ENCODE data around the gene SLC51A. TPM values are rescaled to one million over a fixed set of nuclear protein-coding genes. Genes with fewer than 3 reads are reported as not detected.
"Not testable (repeated sequence)": the region's sequence is repeated elsewhere in the genome, so short reads cannot be mapped to it uniquely, and the experiment has no call there.

SLC51A gene
- total RNA-seq, 1 experiment from 2014 or later = 6.9 TPM

- DNase-seq (ENCODE audit: low spot score) (no peak), ATAC-seq (no peak)
- Mint-ChIP-seq H3K4me1 (peaks cover 7% of the 10 kb centered on the region; the same call in 1 of the 2 replicates), H3K9me3 (peaks cover 4% of the 10 kb centered on the region; the same call in 1 of the 2 replicates), H3K4me3 (no peak overlapping the region), H3K27ac (no peak overlapping the region), H3K27me3 (ENCODE audit: low read depth) (peaks cover 30% of the 10 kb centered on the region), H3K36me3 (no peaks in the 10 kb centered on the region)
- ChIA-PET POLR2A (no interaction called here), CTCF (interaction anchor here (1.0 kb wide), 1 partner anchor 125 kb away, joined by 3 read pairs; no protein-coding TSS in a partner anchor)
- TF ChIP-seq E2F1 (CRISPR knock-in tag; IDR thresholded peaks at IDR 0.05) = no peak
- no peak for TF ChIP-seq ATF2 (CRISPR knock-in tag; IDR thresholded peaks at IDR 0.05; ENCODE audit: borderline replicate concordance, low read depth)
- TF ChIP-seq ELF4 (CRISPR knock-in tag; IDR thresholded peaks at IDR 0.05; ENCODE audit: low read depth) = no peak
Observed at GRCh38 chr3:196203846-196204245, 12.5 kb upstream of the SLC51A start.

- H3K9me3 Mint-ChIP-seq; H3K4me1 Mint-ChIP-seq; ATAC-seq; H3K36me3 Mint-ChIP-seq; H3K4me3 Mint-ChIP-seq; DNase-seq (ENCODE audit: low spot score); H3K27ac Mint-ChIP-seq; POLR2A ChIA-PET: not testable (repeated sequence)
- CTCF ChIA-PET = interaction anchor here (1.0 kb wide), 1 partner anchor 9 kb away, joined by 4 read pairs; no protein-coding TSS in a partner anchor
- H3K27me3 Mint-ChIP-seq (ENCODE audit: low read depth) = peaks cover 30% of the 10 kb centered on the region
Observed at GRCh38 chr3:196205442-196206205, 10.7 kb upstream of the SLC51A start.

GRCh38 chr3:196207159-196207832 lies 9.0 kb upstream of the SLC51A start:
- DNase-seq (ENCODE audit: low spot score) (no peak), ATAC-seq (peak; percentile 16; the same call in 1 of the 2 replicates)
- Mint-ChIP-seq H3K36me3 (no peaks in the 10 kb centered on the region), H3K4me1 (peaks cover 10% of the 10 kb centered on the region), H3K9me3 (peaks cover 4% of the 10 kb centered on the region; the same call in 1 of the 2 replicates), H3K27ac (no peak overlapping the region), H3K4me3 (peak overlapping the region; percentile 83), H3K27me3 (ENCODE audit: low read depth) (peaks cover 30% of the 10 kb centered on the region)
- TF ChIP-seq ZNF121 (CRISPR knock-in tag; IDR thresholded peaks at IDR 0.05) (peak; percentile 93), KAT7 (CRISPR knock-in tag; IDR thresholded peaks at IDR 0.05; ENCODE audit: borderline replicate concordance) (no peak), FOXP1 (CRISPR knock-in tag; IDR thresholded peaks at IDR 0.05; ENCODE audit: borderline replicate concordance) (0 out of 2 replicates have a peak, but pooled peaks have one; percentile 34), AR (CRISPR knock-in tag; IDR thresholded peaks at IDR 0.05) (no peak), SP1 (CRISPR knock-in tag; conservative IDR thresholded peaks at IDR 0.05) (peak; percentile 63)
- ChIA-PET POLR2A (interaction anchor here (1.5 kb wide), 1 partner anchor 225 kb away, joined by 4 read pairs; the partner anchor contains the start of gene UBXN7), CTCF (interaction anchor here (0.5 to 1.6 kb wide), 4 partner anchors 25 to 321 kb away, joined by 3 to 5 read pairs (median 3); no protein-coding TSS in a partner anchor)

GRCh38 chr3:196207833-196208607 lies 8.3 kb upstream of the SLC51A start:
- POLR2A ChIA-PET = no interaction called here
- Mint-ChIP-seq H3K36me3 (no peaks in the 10 kb centered on the region), H3K27me3 (ENCODE audit: low read depth) (peaks cover 26% of the 10 kb centered on the region), H3K4me3 (peak overlapping the region; percentile 83), H3K4me1 (peaks cover 10% of the 10 kb centered on the region), H3K9me3 (peaks cover 4% of the 10 kb centered on the region; the same call in 1 of the 2 replicates), H3K27ac (peak overlapping the region; percentile 78)
- CTCF ChIA-PET = interaction anchor here (1.6 kb wide), 1 partner anchor 321 kb away, joined by 3 read pairs; no protein-coding TSS in a partner anchor
- TF ChIP-seq SP1 (CRISPR knock-in tag; conservative IDR thresholded peaks at IDR 0.05) (peak; percentile 69), MAX (CRISPR knock-in tag; IDR thresholded peaks at IDR 0.05) (peak; percentile 64; the same call in 1 of the 2 replicates), ETV6 (CRISPR knock-in tag; IDR thresholded peaks at IDR 0.05) (no peak), FOXK1 (CRISPR knock-in tag; IDR thresholded peaks at IDR 0.05) (0 out of 2 replicates have a peak, but pooled peaks have one; percentile 44), USF1 (CRISPR knock-in tag; IDR thresholded peaks at IDR 0.05) (peak; percentile 65)
- ATAC-seq = peak; percentile 86
- peak; percentile 94 for DNase-seq (ENCODE audit: low spot score)
